Measurements from ENCODE around the gene IL18RAP.

Gene IL18RAP

GRCh38 chr2:102392942-102393341, 30.0 kb upstream of the IL18RAP start:
- no peaks in the 10 kb centered on the region for H3K27me3 ChIP-seq (ENCODE audit: control insufficient read depth, low read length)
- H3K4me3 ChIP-seq (ENCODE audit: low read length), result no peak overlapping the region
- no peaks in the 10 kb centered on the region for H3K4me1 ChIP-seq (ENCODE audit: control insufficient read depth, low read length)
- no peaks in the 10 kb centered on the region for H3K9me2 ChIP-seq (replicated peaks; ENCODE audit: control insufficient read depth, low read length)
- no peaks in the 10 kb centered on the region for H3K36me3 ChIP-seq (ENCODE audit: control insufficient read depth, low read length)
- no peak for TF ChIP-seq CTCF (IDR thresholded peaks at IDR 0.05; ENCODE audit: low read depth, low read length, poor library complexity, severe bottlenecking)
- no peak for TF ChIP-seq EZH2phosphoT487 (IDR thresholded peaks at IDR 0.05; ENCODE audit: borderline replicate concordance, low read length)
- no peaks in the 10 kb centered on the region for H3F3A ChIP-seq (ENCODE audit: control insufficient read depth, insufficient read depth)
- H3K9me3 ChIP-seq (ENCODE audit: control insufficient read depth, insufficient read depth, low read length), result no peaks in the 10 kb centered on the region
- H3K79me2 ChIP-seq (ENCODE audit: control insufficient read depth, low read length), result no peaks in the 10 kb centered on the region
- no peaks in the 10 kb centered on the region for H4K20me1 ChIP-seq (ENCODE audit: control insufficient read depth, insufficient read depth, low read depth, low read length)
- H3K4me2 ChIP-seq (ENCODE audit: low read length), result no peak overlapping the region
- H3K27ac ChIP-seq (ENCODE audit: low read depth, low read length), result no peak overlapping the region

GRCh38 chr2:102396012-102396411, 26.9 kb upstream of the IL18RAP start:
- H3K4me3 ChIP-seq (ENCODE audit: low read length), result no peak overlapping the region
- H4K20me1 ChIP-seq (ENCODE audit: control insufficient read depth, insufficient read depth, low read depth, low read length), result no peaks in the 10 kb centered on the region
- H3F3A ChIP-seq (ENCODE audit: control insufficient read depth, insufficient read depth), result no peaks in the 10 kb centered on the region
- H3K27ac ChIP-seq (ENCODE audit: low read depth, low read length), result no peak overlapping the region
- no peaks in the 10 kb centered on the region for H3K27me3 ChIP-seq (ENCODE audit: control insufficient read depth, low read length)
- H3K9me2 ChIP-seq (replicated peaks; ENCODE audit: control insufficient read depth, low read length), result no peaks in the 10 kb centered on the region
- no peak overlapping the region for H3K4me2 ChIP-seq (ENCODE audit: low read length)
- no peaks in the 10 kb centered on the region for H3K79me2 ChIP-seq (ENCODE audit: control insufficient read depth, low read length)
- no peaks in the 10 kb centered on the region for H3K9me3 ChIP-seq (ENCODE audit: control insufficient read depth, insufficient read depth, low read length)
- H3K4me1 ChIP-seq (ENCODE audit: control insufficient read depth, low read length), result no peaks in the 10 kb centered on the region
- no peaks in the 10 kb centered on the region for H3K36me3 ChIP-seq (ENCODE audit: control insufficient read depth, low read length)
- no peak for TF ChIP-seq CTCF (IDR thresholded peaks at IDR 0.05; ENCODE audit: low read depth, low read length, poor library complexity, severe bottlenecking)
- no peak for TF ChIP-seq EZH2phosphoT487 (IDR thresholded peaks at IDR 0.05; ENCODE audit: borderline replicate concordance, low read length)

GRCh38 chr2:102397209-102397608, 25.8 kb upstream of the IL18RAP start:
- H3K79me2 ChIP-seq (ENCODE audit: control insufficient read depth, low read length), result no peaks in the 10 kb centered on the region
- no peaks in the 10 kb centered on the region for H3K4me1 ChIP-seq (ENCODE audit: control insufficient read depth, low read length)
- H3K9me3 ChIP-seq (ENCODE audit: control insufficient read depth, insufficient read depth, low read length), result no peaks in the 10 kb centered on the region

More at GRCh38 chr2:102397209-102397608, 25.8 kb upstream of the IL18RAP start:
- Histone ChIP-seq H3K36me3 (ENCODE audit: control insufficient read depth, low read length) (no peaks in the 10 kb centered on the region), H3K4me3 (ENCODE audit: low read length) (no peak overlapping the region), H3K9me2 (replicated peaks; ENCODE audit: control insufficient read depth, low read length) (no peaks in the 10 kb centered on the region), H3K27ac (ENCODE audit: low read depth, low read length) (no peak overlapping the region), H3K27me3 (ENCODE audit: control insufficient read depth, low read length) (no peaks in the 10 kb centered on the region), H3K4me2 (ENCODE audit: low read length) (no peak overlapping the region), H4K20me1 (ENCODE audit: control insufficient read depth, insufficient read depth, low read depth, low read length) (no peaks in the 10 kb centered on the region), H3F3A (ENCODE audit: control insufficient read depth, insufficient read depth) (no peaks in the 10 kb centered on the region)
- TF ChIP-seq CTCF (IDR thresholded peaks at IDR 0.05; ENCODE audit: low read depth, low read length, poor library complexity, severe bottlenecking), result no peak
- no peak for TF ChIP-seq EZH2phosphoT487 (IDR thresholded peaks at IDR 0.05; ENCODE audit: borderline replicate concordance, low read length)
